Astrocyte of the spinal cord (primary cell): ENCODE measurements around the gene MCM7.

Source experiments
- DNase-seq: peaks from one replicate; pipeline ENCODE4 v3.0.0; 2011; ENCODE audit warnings: low read depth, low spot score
- H3K4me3 ChIP-seq: 2 replicates; pipeline ENCODE4 v1.5.1; 2011; ENCODE audit warnings: low read depth, mild to moderate bottlenecking, low read length, moderate library complexity
- CTCF ChIP-seq: IDR thresholded peaks from 2 replicates; pipeline ENCODE4 v1.5.1; 2012; ENCODE audit warnings: low read depth, mild to moderate bottlenecking, low read length, inconsistent platforms
- in situ Hi-C: cut with HindIII; loops from 2 replicates; pipeline ENCODE4 v1.10.0; 2017; ENCODE audit warnings: low sequenced_read_pairs

The MCM7 gene

GRCh38 chr7:100089458-100090196 is 11.6 kb downstream of the MCM7 start:
- peak overlapping the region; percentile 91 for H3K4me3 ChIP-seq
- in situ Hi-C loops, result no loop called here
- no peak for TF ChIP-seq CTCF
- no peak for DNase-seq

- in situ Hi-C loops, result no loop called here
- no peak for TF ChIP-seq CTCF
- peak within 1 kb of the TSS; percentile 91 for H3K4me3 ChIP-seq
- DNase-seq, result peak; percentile 75
These were observed 12.4 kb downstream of the MCM7 start, which contains the start of gene COPS6 for GRCh38 chr7:100088621-100089457. COPS6 (plus strand) TSS chr7:100088969; CDS start chr7:100088991, 22 bp downstream.

GRCh38 chr7:100088095-100088620 is 13.0 kb downstream of the MCM7 start:
- DNase-seq, result no peak
- in situ Hi-C loops, result no loop called here
- H3K4me3 ChIP-seq, result peak overlapping the region; percentile 91
- no peak for TF ChIP-seq CTCF

- TF ChIP-seq CTCF, result no peak
- no peak overlapping the region for H3K4me3 ChIP-seq
- peak; percentile 92 for DNase-seq
- in situ Hi-C loops, result no loop called here
These were observed 14.0 kb downstream of the MCM7 start for GRCh38 chr7:100087055-100087750.

GRCh38 chr7:100085515-100085914 is 15.7 kb downstream of the MCM7 start:
- TF ChIP-seq CTCF, result no peak
- no peak overlapping the region for H3K4me3 ChIP-seq
- in situ Hi-C loops, result no loop called here
- DNase-seq, result no peak

- in situ Hi-C loops, result no loop called here
- no peak overlapping the region for H3K4me3 ChIP-seq
- TF ChIP-seq CTCF, result no peak
- DNase-seq, result no peak
These were observed 18.2 kb downstream of the MCM7 start for GRCh38 chr7:100082978-100083377.
